GM18508 (cell line): ENCODE measurements around the gene CMYA5.

Experiments
- ATAC-seq: cut with Tn5 transposase; IDR thresholded peaks from one replicate; pipeline ENCODE4 v1.9.1; 2021; ENCODE audit warnings: moderate number of reproducible peaks; ENCODE audit not compliant: insufficient read depth, unreplicated experiment

The CMYA5 gene

DNA sequence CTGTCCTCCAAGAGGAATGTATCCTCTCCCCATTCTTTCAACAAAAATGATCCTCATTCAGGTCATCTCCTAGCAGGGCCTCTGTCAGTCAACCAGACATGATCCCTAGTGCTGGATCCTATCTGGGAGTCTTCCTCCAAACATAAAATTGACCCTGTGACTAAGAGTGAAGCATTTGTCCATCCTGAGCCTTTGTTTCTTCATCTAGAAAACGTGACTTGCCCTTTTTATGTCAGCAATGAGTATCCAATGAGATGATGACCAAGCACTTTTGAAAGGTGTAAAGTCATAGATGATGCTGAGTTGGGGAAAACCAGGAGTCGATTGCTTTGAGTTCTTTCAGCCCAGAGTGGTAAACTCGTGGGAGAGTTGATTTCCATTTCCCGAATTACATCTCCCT lies 143.3 kb downstream of the CMYA5 start:
- ATAC-seq, result no peak

DNA sequence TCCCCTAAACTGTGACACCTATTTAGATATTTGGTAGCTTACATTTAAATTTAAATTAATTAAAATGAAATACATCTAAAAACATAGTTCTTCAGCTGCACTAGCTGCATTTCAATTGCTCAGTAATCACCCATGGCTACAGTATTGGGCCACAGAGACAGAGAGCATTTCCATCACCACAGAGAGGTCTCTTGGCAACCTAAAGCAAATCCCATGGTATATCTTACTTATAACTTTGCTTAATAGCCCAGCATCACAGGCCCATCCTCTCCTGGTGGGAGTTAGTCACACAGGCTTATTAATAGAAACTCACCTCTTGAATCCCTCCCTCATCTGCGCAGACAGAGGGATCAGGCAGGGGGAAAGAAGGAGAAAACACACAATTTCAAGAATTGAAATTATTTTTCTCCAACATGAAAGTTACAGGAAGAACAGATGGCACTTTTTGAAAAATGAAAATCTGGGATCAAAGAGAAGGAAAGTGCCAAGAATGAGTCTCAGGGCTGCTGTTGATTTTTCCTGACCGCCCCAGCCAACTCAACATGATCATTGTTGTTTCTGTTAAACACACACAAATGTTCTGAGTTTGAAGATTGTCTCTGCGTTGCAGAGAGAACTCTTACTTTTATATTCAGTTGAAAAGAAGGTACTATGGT lies 144.6 kb downstream of the CMYA5 start:
- no peak for ATAC-seq

DNA sequence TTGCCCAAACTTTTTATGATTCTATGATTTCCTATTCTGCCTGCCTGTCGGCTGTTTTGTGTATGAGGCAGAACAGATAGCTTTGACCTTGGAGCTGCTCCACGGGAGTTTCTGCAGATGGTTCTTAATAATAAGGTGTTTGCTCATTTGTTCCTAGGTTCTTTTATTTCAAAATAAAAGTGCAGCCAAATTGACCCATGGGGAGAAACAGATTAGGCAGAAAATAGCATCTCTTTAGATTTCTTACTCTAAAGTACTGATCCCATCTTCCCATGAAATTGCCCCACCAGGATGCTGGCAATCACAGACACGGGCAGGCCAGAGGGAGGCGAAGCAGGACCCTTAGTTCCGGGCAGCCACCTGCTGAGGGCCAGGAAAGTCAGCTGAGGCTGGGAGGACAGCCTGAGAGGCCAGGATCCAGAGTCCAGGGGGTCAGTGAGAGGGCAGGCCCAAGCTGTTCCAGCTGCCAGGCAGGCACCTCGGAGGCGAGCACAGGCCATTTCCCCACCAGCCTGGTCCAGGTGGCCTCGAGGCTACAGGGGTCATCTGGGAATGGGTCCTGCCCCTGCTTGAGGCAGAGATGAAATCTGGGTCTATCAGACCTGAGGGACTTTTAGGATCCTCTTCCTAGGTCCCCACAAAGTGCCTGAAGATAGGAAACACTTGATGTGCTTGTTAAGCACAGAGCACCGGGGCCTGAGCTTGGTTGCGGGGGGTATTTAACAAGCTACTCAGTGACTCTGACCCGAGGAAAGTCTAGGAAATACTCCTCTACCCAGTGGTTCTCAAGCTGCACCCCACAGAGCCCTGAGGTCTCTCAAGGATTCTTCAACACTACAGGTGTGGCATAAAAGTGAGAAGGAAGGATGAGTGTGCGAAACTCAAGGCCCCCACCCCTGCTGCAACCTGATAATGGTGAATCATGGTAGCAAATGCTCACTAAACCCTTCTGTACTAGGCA lies 145.4 kb downstream of the CMYA5 start:
- no peak for ATAC-seq

DNA sequence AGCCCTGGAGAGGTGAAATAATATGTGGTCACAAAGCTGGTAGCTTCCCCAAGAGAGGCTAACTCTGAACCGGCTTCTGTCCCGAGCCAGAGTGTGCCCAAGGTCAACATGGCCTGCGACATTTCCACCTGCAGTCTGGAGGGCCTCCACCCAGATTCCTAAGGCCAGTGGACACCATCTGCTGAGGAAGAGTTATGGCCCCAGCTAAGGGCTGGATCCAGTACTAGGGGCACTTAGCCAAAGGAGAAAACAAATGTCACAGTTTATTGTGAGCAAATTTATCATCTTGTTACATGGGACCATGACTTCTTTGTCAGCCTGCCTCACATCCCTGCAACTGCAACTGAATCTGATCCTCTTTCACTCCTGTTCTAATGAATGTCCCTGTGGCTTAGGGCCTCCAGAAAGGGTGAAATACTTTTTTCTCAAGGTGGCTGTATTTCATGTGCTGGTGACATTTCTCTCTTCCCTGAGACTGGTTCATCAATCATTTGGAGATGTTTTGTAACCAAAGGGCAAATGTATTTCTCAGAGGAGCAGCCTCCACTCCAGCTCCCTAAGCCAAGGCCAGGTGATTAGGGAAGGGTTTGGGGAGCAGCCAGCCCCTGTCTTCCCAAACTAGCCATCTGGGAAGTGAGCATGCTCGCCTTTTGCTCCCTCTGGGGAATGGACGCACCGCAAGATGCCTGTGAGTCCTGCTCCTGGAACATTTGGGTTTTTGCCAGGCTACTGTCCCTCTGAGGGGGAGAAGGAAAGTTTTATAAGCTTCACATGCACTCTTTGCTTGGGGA lies 148.3 kb downstream of the CMYA5 start:
- no peak for ATAC-seq

DNA sequence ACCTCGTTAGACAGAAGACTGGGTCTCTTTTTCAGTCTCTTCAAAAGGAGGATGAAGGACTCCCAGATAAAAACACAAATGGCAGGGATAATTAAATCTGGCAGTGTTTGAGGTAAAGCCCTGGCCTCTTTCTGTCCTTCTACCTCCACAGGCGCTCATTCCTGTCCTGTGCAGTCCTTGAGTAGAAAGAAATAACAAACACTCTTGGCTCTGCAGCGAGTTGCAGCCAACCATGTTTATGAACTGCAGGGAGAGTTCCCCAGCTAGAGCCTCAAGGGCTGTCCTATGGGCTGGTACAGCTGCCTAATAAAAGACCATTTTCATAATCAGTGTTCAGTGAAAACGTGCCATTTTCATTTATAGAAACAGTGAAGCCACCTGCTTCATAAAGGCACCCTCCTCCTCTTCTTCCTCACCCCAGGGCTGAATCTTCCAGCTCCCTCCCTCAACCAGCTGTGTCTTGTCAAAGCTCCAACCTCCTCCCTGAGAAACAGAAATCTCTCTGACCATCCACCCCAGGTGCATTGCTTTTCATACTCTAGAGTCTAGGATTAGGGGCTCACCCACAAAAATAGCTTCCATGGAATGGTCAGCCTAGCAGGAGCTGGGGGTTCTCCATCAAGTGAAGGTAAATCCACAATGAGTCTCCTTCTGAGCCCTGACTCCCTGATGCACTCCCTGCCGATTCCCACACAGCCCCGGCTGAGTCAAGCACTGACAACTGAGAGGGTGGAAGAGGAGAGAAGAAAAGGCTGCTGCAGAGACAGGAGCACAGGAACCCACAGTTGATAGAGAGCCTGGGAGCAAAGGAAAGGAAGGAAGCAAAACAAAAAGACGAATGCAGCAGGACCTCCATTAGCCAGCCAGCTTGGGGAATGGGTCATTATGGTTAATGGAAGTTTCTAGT lies 150.7 kb downstream of the CMYA5 start:
- ATAC-seq, result no peak

DNA sequence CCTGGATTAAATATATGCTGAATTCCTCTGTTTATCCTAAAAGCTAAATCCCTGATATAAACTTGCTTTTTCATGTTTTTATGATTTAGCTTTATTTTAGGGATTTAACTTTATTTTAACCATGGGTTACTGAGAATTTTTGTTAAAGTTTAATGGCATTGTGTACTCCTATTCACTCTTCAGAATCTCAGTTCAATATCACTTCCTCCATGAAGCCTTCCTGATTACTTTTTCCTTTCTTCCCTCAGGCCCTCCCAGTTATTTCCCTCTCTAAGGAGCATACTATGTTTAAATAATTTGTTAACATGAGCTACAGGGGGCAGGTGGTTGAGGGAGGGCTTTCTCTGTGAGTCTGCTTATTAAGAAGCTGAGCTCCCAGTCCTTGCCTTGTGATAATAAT lies 151.5 kb downstream of the CMYA5 start:
- ATAC-seq, result no peak

DNA sequence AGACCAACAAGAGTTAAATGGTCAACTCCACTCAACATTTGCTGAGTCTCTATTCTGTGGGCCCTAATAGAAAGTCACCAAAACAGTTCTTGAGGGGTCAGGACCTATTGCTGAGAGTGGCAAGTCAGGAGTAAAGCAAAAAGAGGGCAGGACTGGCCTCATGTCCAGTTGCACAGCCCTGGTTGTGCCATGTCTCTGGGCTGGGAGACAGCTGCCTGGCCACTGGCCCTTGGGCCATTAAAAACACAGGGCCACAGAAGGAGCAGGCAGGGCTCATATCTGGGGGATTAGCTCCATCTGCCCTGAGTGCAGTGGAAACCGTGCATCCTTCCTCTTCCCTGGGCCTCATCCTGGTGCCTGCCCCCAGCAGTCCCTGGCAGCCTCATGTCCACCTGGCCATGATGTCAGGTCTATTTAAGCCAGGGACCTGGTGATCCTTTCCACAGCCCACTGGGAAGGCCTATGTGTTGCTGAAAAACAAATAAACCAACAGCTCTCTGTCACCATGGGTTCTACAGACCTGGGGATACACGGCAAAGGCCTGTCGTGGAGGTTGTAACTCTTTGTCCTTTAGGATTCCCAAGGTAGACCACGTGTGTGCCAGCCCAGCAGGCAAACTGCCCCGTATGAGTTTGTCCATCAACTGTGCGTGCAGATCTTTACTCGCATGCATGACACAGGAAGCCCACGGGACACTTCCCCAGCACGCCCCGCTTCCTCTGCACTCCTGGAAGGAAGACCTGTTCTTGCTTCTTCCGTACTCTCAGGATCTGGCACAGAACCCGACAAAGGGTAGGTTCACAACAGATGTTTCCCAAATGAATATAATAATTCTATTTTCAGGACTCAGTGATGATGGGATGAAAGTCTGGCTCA lies 152.6 kb downstream of the CMYA5 start:
- no peak for ATAC-seq

DNA sequence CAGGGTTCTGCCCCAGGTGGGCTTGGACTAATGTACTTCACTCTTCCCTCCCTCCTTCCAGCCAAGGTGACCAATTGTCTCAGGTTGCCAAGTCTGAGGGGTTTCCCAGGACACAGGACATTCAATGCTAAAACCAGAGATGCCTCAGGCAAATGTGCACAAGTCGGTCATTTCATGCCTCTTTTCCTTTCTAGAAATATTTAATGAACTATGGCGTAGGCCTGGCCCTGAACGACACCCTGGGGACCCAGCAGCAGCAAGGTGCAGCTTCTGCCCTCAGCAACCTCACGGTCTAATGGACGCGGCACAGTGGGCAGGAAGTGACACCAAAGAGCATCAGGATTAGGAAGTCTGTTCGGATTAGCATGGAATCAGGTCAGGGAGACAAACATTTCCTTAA lies 153.4 kb downstream of the CMYA5 start:
- ATAC-seq, result no peak

DNA sequence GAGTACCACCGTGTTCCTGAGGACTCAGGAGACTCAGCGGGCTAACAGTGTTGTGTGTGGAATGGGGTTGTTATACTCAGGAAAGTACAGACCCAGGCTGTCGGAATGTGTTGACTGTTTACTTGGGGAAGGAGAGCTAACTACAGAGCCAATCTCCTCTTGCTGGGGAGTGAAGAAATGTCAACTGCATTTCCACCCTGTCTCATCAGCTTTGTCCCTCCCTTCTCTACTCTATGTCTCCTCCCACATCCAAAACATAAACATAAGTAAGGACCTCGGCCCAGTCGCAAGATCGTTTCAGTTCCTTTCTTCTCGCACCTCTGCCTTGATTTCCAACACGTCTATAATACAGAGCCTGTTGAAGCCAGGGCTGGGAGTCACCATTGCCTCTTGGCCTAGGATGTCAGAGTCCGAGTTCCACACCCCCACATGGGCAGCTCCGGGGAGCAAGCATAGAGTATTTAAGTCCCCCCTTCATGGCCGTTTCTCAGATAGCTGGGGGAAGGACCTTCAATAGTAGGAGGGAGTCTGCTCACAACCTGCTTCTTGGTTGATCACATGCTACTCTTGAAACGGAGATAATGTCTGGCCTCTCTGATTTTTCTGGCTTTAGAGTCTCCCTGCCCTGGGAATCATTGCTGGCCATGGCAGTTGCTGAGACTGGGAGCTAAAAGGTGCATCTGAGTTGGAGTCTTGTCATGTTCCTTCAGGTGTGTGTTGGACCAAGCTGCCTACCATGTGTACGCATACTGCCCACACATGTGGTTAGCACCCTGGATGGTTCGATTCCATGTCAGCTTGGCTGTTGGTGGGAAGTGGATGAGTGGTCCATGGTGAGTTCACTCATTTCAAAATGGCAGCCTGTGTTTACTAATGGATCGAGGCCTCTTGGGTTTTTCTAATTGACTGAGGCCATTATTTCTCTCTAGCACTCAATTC lies 154.1 kb downstream of the CMYA5 start:
- no peak for ATAC-seq

DNA sequence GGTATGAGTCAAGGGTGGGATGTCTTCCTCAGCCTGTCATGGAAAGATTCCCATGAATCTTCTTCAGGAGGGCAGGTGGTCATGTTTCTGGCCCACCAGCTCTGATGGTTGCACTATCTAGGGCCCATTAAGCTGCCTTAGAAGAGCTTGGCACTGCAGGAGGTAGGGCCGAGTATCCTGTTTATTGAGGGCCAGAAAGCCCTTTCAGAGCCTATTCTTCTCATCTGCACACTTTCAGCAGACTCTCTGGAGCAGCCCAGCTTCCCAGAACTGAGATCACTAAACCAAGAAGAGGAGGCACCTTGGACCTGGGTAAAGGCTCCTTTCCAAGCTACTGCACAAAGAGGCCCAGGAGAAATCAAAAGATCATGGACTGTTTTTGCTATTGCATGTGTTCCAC lies 154.9 kb downstream of the CMYA5 start:
- ATAC-seq, result no peak

DNA sequence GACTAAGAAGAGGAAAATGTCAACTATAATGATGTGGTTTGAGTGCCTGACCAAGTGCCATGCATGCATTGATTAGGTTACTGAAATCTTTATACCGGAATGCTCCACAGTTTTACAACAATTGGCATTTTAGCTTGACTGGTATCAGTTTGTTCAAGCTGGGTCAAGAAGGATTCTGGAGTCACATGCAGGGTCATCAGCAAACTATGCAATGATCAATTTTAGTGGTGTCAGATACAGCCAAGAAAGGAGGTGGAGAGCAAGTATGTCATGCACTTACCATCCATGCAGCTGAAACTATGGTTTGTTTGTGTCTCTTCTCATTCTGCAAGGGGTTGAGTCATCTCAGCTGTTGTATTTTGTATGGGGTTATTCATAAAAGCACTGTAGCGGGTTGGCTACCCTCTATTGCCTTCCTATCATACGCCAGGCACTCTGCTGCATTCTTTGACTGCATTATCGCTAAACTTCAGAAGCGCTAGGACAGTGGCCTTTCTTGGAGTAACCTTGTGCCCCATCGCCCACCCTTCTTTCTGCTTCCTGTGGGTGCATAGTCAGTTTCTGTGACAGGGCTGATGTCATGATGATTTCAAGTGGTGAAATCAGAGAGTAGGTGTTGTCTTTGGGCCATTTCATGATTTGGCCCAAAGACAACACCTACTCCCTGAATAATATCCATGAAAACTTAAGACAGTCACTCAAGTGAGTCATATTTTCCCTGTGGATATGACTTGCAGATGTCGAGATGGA lies 156.0 kb downstream of the CMYA5 start:
- no peak for ATAC-seq

DNA sequence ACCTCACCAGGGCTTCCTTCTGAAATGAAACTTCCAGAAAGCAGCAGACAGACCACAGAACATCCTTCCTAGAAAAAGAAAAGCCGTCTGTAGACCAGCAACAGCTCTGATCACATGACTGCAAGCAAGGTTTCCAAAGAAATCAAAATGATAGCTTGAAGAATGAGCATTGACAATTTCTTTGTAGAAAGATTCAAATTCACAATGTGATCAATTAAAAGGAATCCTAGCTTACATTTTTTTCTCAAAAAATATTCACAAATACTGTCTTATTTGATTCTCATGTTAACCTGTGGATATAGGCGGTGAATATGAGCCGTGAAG lies 156.5 kb downstream of the CMYA5 start:
- ATAC-seq, result no peak

DNA sequence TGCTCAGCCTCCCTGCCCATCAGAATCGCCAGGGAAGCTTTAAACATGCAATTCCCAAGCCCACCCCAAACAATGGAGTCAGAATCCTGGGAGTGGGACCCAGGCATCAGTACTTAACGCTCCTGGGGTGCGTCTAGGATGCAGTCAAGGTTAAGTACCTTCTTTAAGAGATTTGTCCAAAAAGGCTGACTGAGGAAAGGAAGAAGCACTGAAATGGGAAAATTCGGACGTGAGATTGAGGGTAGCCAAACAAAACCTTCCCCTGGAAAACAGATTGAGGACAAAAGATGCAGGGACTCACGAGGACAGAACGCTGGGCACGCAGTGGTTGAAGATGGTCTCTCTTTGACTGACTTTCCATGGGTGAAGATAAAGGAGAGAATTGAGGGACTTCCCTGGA lies 157.9 kb downstream of the CMYA5 start:
- ATAC-seq, result no peak

DNA sequence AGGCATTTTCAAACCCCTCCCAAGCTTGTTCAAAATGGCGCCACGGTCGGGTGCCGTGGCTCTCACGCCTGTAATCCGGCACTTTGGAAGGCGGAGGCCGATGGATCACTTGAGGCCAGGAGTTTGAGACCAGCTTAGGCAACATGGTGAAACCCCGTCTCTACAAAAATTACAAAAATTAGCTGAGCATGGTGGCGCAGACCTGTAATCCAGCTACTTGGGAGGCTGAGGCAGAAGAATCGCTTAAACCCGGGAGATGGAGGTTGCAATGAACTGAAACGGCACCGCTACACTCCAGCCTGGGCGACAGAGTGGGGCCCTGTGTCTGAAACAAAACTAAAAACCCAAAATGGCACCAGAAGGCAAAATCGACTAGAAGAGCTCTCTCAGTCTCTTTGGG lies 159.4 kb downstream of the CMYA5 start:
- ATAC-seq, result no peak
